GM12873 (cell line): ENCODE data around the gene MUC5B.

Experiments
- TF ChIP-seq, protein P1 (sequence below): IDR thresholded peaks from 2 replicates; pipeline ENCODE4 v1.5.1; 2012; ENCODE audit warnings: low read depth, mild to moderate bottlenecking, moderate library complexity, low read length, control low read depth; ENCODE audit not compliant: insufficient read depth; ENCODE audit errors: missing control alignments

MUC5B gene

GRCh38 chr11:1197431-1197885 lies 25.4 kb upstream of the MUC5B start:
- TF ChIP-seq, protein P1, sequence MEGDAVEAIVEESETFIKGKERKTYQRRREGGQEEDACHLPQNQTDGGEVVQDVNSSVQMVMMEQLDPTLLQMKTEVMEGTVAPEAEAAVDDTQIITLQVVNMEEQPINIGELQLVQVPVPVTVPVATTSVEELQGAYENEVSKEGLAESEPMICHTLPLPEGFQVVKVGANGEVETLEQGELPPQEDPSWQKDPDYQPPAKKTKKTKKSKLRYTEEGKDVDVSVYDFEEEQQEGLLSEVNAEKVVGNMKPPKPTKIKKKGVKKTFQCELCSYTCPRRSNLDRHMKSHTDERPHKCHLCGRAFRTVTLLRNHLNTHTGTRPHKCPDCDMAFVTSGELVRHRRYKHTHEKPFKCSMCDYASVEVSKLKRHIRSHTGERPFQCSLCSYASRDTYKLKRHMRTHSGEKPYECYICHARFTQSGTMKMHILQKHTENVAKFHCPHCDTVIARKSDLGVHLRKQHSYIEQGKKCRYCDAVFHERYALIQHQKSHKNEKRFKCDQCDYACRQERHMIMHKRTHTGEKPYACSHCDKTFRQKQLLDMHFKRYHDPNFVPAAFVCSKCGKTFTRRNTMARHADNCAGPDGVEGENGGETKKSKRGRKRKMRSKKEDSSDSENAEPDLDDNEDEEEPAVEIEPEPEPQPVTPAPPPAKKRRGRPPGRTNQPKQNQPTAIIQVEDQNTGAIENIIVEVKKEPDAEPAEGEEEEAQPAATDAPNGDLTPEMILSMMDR = no peak

GRCh38 chr11:1197886-1198560 lies 24.8 kb upstream of the MUC5B start:
- TF ChIP-seq, protein P1 = peak; percentile 3

DNA sequence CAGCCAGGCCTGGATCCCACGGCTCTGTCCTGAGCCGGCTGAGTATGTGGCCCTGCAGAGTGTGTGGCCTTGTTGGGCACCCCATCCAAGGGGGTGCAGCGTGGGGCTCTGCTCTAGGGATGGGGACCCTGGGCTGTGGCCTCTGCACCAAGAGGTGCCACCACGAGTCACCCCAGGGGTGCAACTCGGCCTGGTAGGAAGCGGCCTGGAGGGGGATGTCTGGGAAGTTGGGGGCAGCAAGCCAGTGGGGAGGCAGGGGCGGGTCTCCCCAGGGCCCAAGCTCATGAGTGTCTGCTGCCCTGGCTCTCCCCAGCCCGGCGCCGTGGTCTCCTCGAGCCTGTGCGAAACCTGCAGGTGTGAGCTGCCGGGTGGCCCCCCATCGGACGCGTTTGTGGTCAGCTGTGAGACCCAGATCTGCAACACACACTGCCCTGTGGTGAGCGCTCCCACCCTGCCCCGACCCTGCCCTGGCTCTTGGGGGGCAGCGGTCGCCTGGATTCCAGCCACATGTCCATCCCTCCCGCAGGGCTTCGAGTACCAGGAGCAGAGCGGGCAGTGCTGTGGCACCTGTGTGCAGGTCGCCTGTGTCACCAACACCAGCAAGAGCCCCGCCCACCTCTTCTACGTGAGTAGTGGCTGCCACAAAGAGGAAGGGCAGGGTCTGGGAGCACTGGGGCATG lies 24.2 kb upstream of the MUC5B start:
- TF ChIP-seq, protein P1 = no peak

GRCh38 chr11:1199241-1199750 lies 23.6 kb upstream of the MUC5B start:
- TF ChIP-seq, protein P1 = no peak

- TF ChIP-seq, protein P1 = no peak
Measured at GRCh38 chr11:1199751-1200610, 22.9 kb upstream of the MUC5B start.

DNA sequence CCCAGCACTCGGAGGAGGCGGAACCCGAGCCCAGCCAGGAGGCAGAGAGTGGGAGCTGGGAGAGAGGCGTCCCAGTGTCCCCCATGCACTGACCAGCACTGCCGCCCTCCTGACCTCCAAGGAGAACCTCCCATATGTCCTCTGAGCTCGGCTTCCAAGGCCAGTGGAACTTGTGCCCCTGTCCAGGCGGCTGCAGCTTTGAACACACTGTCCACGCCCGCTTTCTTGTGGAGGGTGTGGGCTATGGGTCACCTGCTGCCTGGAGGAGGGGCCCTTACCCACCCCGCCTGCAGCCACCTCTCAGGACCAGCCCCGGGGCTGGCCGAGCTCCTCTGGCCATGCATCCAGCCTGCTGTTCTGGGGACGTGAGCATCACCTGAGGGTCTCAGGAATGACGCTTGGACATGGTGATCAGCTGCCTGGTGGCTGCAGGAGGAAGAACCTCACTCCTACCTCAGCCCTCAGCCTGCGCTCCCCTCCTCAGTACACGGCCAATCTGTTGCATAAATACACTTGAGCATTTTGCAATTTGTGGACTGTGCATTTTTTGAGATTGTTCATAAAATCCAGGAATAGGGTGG lies 22.2 kb upstream of the MUC5B start:
- TF ChIP-seq, protein P1 = no peak
